NCI-H128 (cell line): Measurements from ENCODE around the gene MFSD6.

Source experiments
- DNase-seq: peaks from one replicate; lab custom pipeline; 2025; ENCODE audit not compliant: unreplicated experiment; lab: John Stamatoyannopoulos, UW

The MFSD6 gene

DNA sequence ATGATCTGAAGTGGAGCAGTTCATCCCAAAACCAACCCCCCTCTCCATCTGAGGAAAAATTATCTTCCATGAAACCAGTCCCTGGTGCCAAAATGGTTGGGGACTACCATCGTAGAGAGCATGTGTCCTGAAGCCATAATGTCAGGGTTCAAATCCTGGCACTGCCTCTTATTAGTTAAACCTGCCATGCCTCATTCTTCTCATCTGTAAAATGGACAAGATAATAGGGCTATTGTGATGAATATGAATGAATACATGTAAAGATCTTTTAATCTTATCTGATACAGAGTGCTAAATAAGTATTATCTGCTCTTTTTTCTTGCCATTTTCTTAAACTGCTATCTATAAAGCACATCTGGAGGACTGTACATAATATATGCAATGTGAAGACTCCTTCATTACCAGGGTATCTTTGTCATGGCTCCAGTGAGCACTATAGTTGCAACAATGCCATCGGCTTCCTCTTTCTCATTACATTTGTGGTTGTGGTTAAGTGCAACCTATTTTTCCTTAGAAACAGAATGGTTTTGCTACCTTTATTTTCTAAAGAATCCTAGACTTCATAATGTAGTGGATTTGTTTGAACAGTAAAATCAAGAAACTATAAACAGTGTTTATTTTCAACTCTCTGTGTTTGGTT, 27.0 kb downstream of the MFSD6 start:
- DNase-seq: no peak

DNA sequence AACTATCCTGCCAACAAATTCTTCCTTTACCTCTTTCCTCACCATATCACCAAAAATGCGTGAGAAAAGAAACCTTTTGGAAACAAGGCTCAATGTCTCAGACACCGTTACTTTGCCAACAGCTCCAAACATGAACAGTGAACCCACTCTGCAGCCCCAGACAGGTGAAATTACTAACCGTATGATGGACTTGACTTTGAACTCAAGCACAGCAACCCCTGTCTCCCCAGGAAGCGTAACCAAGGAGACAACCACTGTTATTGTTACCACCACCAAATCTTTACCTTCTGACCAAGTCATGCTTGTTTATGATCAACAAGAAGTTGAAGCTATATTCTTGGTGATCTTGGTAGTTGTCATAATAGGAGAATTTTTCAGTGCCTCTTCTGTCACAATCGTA, 28.4 kb downstream of the MFSD6 start:
- DNase-seq: no peak

- no peak for DNase-seq
Measured at GRCh38 chr2:190440113-190440512, 32.0 kb downstream of the MFSD6 start.

DNA sequence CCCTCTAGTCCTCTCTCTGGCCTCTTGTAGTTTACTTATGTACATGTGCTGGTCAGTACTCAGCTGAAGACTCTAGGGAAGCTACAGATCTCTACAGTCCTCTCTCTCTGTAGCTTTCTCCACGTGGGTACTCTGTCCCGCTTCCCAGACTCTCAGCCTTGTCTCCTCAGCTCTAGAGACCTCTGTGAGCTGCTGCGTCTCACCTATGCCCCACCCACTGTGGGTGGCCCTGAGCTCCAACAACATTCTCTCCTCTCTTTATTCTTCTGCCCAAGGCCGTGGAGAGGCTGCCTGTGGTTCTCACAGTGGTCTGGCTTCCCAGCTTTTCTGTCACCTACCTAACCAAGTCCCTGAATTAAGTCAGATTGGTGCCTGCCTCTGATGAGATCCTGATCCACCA, 33.4 kb downstream of the MFSD6 start:
- no peak for DNase-seq

DNA sequence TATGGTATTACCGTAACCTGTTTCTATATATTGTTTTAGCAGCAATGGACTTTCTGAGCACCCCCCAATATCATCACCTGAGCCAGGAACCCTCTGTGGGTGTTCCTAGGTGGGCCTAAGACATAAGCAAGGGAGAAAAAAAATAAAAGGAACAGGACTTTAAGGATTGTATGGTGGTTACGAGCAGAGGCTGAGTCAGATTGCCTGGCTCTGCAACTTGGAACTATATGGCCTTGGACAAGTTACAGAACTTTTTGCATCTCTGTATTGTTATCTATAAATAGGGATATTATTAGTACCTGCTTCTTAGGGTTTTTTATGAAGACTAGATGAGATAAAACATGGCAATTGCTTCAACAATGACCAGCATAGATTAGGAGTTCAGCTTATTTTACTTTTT, 34.9 kb downstream of the MFSD6 start:
- no peak for DNase-seq

GRCh38 chr2:190443778-190444481, 35.8 kb downstream of the MFSD6 start:
- DNase-seq: no peak

- no peak for DNase-seq
Measured at GRCh38 chr2:190444976-190445375, 36.8 kb downstream of the MFSD6 start.

GRCh38 chr2:190446193-190446592, 38.0 kb downstream of the MFSD6 start:
- DNase-seq: no peak

DNA sequence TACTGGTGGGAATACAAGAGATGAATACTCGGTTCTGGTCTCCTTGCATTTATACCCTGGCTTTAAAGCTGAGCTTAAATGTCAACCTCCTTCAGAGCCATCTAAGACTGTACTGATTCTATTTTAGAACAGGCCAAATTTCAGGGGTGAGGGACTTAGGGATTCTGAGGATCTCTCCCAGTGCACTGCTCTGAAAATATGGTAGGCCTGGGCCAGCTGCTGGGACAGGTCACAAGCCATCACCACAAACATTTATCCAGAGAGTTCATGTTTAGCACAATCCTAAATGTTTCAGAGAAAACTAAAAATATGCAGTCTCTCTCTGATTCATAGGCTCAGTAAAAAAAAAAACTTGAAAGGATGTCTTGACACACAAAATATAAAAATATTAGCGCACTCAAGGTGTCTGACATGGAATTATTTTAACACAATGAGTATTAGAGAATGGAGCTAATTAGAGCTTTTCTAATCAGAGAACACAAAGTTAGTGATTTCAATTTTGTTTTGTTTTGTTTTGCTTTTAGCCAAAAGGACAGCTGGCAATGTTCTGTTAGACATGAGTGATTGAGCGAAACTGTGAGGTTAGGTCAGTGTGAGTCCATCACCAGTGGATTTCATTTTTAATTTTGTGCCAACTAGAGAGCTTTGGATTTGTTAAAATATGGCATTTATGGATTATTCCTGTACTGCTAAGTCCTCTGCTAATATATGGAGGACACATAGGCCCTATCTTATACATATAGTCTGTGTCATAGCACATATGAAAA, 38.8 kb downstream of the MFSD6 start:
- DNase-seq: no peak

GRCh38 chr2:190447766-190448165, 39.6 kb downstream of the MFSD6 start:
- no peak for DNase-seq

DNA sequence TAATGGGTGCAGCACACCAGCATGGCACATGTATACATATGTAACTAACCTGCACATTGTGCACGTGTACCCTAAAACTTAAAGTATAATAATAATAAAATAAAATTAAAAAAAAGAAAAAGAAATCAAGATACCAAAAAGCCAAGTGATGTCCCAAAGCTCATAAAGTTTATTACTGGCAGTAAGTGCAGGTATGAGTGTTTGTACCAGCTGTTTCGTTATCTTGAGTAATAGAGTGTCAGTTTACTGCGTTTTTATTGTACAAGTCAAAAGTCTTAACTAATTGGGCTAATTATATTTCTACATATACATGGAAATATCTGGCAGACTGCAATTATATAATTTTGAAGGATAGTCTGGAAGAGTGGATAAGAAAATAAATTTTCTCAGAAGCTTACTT, 41.8 kb downstream of the MFSD6 start:
- DNase-seq: no peak

GRCh38 chr2:190450363-190450762, 42.2 kb downstream of the MFSD6 start:
- DNase-seq: no peak

DNA sequence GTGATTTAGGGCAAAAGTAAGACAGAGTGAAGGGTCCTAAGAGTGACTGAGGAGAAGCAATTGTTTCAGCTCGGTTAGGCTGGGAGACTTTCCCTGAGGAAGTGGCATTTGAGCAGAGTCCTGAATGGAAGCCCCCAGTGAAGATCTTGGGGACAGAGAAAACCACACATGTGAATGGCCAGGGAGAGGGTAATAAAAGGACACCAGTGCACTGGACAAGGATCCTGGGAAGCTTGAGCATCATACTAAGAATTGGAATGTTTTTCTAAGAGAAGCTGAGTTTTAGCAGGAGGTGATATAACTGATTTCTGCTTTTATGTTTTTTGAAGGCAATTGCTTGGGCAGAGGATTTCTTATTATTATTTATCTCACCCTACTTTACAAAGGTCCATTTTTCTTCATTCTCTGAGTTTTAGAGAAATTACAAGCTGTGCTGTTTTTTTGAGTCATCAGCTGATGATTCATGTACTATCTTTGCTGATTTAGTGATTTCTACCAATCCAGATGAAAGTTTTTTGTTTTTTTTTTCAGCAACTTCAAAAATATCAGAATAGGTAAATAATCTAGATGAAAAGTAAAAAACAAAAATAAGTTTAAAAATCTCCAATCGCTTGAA, 43.5 kb downstream of the MFSD6 start:
- no peak for DNase-seq

- no peak for DNase-seq
Measured at GRCh38 chr2:190452433-190452832, 44.3 kb downstream of the MFSD6 start.

- DNase-seq: no peak
Measured at GRCh38 chr2:190454795-190455194, 46.6 kb downstream of the MFSD6 start.

- DNase-seq: no peak
Measured at GRCh38 chr2:190455358-190456095, 47.4 kb downstream of the MFSD6 start.

DNA sequence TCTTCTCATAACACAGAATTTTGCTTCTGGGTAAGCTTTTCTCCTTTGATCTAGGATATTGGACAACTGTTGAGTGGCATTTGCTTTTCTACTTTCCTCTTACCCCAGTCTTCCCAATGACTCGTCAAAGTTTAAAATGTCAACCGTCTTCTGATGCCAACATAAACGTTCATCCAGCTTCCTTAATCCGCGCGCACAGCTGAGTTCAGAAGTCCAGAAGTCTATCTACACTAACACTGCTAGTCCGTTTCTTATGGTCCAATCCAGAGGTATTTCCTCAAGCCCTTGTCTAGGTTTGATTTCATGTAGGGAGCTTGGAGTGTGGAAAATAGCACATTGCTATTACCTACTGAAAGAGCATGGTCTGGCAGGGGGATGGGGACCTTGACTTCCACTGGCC, 48.7 kb downstream of the MFSD6 start:
- DNase-seq: no peak

DNA sequence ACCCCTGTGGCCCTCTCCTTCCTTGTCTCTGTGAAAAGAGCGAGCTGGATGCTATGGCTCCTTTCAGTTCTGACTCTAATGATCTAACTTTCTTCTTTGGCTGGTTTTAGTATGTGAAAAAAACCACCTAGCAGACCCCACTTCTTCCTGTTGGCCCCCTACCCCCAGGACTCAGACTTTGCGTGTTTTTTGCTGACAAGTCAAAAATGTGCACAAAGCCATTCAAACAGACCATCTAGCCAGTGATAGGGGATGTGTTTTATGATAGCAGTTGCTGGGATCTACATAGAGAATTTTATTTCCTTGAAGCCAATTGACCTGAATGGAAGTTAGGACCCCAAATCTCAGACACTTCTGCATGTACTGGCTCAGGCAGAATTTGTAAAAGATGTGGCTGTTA, 49.1 kb downstream of the MFSD6 start:
- no peak for DNase-seq

DNA sequence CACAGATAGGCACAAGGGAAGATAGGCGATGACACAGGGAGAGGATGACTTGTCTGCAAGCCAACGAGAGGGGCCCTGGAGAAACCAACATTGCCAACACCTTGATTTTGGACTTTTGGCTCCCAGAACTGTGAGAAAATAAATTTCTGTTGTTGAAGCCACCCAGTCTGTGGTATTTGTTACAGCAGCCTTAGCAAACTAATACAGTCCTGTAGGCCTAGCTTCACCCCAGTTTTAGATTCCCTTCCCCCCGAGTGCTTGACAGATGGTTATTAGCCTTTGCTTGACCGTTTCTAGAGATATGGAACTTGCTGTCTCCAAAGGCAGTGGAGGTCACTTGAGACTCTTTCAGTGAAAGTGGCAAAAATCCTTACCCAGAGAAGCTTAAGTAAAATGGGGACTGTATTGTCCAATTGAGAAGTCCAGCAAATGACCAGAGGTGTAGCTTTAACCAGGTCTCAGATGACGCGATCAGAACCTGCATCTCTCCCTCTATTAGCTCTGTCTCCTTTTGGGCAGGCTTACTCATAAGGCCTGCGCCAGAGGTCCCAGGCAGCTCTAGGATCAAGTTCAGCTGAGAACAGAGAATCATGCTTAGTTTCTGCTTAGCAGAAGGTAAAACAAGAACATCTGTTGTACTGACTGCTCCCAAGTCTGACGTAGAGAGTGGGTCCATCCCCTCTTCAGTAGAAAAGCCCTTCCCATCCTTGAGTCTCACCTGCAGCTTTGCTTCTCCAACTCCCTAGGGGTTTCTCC, 50.4 kb downstream of the MFSD6 start:
- DNase-seq: no peak

DNA sequence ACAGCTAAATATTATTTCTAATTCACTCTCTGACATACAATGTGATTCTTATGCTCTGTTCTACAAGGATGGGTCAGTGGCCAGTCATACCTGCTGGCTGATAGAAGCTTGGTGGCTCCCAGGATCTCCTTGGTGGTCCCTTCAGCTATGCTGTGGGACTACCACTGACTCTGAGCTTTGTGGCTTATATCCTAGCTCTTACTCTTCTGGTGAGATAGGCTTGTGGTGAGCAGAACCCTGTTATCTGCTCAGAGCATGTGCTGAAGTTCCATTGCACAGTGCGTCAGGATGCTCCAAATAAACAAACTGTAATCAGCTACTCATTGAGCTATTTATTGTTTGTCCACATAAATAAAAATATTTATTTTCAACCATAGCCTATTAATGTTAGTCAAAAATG, 51.7 kb downstream of the MFSD6 start:
- DNase-seq: no peak
